GM21381 (cell line): ENCODE measurements around the gene SSH2.
"Not testable (repeated sequence)": the region's sequence is repeated elsewhere in the genome, so short reads cannot be mapped to it uniquely, and the experiment has no call there.

ENCODE experiments used
- ATAC-seq: cut with Tn5 transposase; IDR thresholded peaks from one replicate; pipeline ENCODE4 v1.9.1; 2021; ENCODE audit warnings: mild to moderate bottlenecking, moderate library complexity; ENCODE audit not compliant: unreplicated experiment

Gene SSH2

DNA sequence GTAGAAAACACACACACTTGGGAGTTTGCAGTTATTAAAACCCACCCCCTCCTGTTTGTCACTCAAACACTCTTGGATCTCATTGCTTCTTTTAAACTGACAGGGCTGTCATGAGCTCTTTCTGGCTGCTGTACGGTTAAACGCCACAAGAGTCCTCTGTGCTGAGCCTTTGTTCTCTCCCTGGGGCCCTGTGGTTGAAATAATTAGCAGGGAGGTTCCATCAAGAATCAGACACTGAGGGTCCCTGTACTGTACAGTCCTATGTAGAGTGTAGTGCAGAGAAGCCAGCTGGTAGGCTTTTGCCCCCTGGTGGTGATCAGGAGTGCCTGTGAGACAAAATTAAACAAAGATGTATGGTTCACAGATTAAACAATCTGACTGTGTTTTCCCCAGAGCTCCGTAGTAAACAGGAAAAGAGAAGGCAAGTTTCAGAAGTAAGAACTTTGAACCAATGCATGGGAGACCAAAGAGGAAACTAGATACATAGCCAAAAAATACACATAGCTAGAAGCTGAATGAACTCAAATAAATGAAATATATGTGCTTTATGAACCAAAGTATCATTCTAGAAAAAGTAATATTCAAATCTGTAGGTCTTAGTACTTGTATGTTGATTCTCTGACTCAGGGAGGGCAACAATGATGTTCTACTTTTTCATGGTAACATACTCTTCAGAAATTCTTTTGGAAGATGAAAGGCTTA is 1.4 kb upstream of the SSH2 start:
- ATAC-seq: peak; percentile 44

DNA sequence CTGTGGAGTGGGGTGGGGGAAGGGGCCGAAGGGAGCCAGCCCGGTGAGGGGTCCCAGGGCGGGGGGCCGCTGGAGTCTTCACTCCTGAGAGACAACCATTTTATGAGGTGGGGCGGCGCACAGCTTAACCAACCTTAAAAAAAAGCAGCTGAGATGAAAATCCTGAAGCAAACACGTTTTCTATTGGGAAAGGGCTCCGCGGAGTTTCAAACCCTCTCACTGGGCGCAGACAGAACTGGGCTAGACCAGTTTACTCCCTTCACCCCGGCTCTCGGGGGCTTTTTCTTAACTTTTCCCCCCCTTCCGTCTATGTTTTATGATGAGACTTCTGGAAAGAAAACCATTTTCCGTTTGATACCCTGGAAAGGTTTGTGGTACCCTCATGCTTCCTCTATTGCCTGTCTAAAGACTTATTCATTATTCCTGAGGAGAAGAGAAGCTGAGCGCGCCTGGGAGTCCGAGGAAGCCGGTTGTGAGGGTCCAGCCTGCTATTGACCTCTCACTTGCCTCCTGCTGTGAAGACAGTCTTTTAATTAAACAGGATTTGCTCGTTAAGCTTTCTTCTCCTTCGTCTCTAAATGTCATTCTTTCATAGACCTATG is 482 bp upstream of the SSH2 start:
- ATAC-seq: no peak

DNA sequence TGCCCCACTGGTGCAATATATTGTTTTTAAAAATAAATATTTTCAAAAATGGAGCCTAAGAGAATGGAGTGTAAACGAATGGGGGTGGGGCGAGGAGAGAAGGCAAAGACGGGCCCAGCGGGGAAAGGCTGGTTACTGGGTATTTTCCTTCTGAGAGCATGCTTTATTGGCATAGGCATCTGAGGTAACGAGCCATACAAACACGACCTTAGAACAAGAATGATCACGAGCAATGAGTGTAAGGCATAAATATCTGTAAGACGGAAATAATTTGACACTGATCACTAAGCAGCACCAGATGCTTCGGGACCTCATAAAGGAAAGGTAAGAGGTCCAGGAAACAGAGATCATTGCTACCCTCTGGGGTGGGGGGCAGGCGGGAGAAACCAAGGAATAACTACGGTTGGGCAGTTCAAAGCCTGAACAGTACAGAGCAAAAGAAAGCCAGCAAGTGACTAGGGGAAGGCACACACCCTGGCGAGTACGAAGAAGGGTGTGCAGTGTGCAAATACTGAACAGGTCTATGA is 959 bp downstream of the SSH2 start:
- no peak for ATAC-seq

DNA sequence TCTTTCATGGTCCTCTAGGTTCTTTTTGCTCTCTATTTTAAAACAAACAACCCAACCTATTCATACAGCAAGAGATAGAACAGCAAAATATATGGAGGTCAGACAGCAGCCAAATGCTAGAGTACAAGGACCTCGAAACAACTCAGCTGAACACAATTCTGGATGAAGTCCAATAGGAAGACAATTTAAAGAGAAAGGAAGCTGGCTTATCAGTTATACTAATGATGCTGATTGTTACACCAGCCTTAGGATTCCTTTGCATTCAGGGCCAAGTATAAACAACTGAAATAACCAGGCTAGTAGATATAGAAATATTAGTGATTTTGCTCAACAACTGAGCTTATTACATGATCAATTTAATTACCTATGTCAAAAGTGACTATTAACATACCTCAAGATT is 2.5 kb downstream of the SSH2 start:
- no peak for ATAC-seq

DNA sequence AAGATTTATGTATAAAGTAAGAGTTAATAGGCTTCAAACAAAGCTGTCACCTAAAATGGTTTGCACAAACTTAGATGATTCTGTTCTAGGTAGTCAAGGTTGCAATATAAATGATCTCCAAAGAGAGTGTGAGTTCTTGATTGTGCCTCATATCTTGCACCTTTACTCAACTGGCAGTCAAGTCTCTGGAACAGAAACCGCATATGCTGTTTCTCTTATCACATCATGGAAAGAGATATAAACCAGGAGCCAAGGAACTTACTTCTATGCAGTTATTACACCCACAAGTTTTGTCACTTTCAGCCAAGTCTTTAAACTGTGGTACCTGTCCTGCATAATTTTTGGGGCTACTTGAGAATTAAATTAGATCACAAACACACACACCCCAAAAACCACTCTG is 5.2 kb downstream of the SSH2 start:
- no peak for ATAC-seq

DNA sequence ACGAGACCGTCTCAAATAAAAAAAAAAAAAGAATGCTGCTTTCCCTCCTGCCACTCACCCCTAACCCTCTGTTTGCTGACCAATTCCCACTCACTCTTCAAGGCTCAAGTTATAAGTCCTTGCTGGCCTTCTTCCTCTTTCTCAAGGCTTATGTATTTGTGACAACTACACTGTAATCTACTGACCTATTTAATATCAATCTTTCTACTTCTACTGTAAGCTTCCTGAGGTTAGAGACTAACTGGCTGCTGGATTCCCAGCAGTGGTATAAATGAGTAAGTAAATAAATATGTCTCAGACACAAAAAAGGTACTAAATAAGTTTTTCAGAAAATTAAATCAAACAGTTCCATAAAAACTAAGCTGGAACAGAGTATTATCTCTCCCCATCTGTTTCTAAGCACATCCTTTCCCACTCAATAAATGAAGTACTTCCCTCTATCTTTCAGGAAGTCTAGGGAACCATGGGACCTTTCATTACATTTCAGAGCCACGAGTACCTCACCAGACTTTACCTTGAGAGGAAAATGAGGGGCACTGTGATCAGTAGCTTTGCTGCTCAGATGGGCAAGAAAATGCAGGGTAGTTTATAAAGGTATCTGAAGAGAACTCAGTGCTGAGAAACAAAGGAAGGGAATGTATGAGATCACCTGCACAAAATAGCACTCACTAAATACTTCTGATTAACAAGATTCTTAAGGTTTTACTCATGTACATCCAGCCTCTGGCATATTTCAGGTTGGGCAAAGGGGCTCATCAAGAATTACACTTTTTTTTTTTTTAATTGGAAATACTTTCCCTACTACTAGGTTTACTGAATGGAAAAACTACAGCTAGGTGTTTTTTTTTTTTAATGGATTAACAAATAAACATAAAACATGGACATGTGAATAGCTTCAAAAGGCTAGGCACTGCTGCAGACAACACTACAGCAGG is 10.8 kb downstream of the SSH2 start:
- ATAC-seq: no peak

DNA sequence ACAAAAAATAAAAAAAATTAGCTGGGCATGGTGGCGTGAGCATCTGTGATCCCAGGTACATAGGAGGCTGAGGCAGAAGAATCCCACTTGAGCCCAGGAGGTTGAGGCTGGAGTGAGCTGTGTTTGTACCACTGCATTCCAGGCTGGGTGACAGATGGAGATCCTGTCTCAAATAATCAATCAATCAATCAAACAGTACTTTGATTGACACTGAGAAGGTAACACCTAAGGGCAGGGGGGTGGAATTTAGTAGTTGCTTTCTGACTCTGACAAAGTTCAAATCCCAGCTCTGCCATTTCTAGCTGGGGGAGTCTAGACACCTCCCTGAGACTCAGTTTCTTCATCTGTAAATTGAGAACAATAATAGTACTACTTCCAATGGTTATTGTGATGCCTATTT is 12.0 kb downstream of the SSH2 start:
- ATAC-seq: no peak

DNA sequence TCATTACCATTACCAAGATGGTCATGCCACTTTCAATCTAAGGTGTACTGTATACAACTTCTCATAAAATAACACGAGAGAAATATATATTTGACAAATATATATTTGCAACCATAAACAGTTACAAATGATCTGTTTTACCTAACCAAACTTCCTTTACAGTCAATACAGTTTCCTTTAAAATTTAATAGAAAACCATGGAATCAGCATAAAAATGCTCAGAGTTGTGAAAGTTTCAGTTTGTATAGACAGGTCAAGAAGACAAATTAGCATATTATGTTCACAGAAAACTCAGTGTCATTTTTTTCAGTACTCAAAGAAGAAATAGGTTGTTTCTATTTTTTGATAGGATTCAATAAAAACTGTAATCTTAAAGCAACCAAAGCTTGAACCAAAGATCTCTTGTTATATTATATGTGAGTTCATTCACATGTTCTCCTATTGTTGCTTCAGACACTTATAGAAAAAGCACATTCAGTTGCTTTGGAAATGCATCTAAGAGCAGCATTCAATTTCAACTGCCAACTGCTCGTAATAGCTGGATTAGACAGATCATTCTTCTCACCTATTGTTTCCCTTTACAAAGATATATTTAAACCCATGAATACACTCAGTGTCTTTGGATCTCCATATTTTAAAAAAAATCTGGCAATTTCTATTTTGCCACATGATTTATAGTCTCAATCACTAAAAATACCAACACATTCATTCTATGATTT is 15.1 kb downstream of the SSH2 start:
- ATAC-seq: no peak

DNA sequence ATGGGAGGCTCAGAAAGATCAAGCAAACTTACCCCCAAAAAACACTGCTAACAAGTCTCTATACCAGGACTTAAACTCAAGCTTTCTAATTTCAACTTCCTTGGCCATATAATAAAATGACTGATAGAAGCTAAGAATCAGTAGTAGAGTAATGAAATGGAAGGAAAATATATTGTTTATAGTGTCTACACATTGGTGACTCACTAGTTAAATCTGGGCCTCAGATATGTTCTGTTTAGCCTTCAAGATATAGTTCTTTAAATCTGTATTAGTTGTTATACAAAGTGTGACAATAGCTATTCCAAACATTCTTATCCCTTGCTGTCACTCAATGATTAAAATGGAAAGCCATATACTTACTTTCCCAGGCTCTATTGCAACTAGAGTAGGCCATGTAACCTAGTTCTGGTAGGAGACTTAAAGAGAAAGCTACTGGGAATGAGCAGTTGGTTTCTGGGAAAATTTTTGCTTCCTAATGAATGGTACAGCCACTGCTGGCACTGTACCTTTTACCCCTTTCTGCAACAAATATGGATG is 18.3 kb downstream of the SSH2 start:
- no peak for ATAC-seq

DNA sequence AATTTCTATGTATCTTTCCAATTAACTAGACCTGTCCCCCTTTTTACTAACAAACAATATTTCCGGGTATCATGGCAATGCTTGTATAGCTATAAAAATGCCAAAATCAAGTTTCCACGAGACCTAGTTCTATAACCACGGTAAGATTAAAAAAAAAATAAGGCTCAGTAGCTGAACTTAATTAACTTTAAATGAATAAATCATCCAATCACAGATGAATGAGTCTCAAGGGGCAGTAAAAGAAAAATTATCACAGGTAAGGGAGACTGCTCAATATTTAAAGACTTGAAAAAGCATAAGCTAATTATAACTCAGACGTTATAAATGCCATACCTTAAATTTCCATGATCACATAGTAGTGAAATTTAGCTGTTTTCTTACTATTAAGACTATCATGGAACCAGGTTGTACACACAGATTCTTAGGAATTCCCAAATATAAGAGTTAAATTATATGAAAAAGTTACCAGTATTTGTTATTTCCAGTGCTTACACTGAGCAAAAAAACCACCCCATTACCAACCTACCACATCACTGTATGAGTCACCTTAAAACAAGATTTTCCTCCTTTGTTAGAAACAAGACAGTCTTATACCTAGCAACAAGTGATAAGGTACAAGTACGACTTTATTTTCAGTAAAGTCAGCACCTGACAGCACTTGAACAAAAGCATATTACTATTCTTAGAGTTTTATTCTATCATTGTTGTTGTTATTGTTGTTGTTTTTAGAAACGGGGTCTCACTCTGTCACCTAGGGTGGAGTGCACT is 20.6 kb downstream of the SSH2 start:
- ATAC-seq: no peak

DNA sequence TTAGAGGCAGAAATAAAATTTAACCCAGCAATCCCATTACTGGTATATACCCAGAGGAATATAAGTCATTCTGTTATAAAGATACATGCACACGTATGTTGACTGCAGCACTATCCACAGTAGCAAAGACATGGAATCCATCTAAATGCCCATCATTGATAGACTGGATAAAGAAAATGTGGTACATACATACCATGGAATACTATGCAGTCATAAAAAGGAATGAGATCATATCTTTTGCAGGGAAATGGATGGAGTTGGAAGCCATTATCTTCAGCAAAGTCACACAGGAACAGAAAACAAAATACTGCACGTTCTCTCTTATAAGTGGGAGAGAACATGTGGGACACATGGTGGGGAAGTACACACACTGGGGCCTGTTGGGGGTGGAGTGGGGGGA is 23.1 kb downstream of the SSH2 start:
- ATAC-seq: no peak

DNA sequence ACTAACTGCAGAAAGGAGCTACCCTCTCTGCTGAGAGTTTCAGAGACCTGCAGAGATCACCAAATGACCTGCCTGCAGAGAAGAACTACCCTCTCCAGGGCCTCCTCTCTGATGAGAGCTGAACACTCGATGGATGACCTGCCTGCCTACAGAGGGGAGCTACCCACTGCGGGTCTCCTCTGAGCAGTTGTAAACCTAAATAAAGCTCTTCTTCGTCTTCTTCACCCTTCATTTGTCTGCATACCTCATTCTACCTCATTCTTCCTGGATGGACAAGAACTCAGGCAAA is 24.2 kb downstream of the SSH2 start:
- ATAC-seq: no peak

DNA sequence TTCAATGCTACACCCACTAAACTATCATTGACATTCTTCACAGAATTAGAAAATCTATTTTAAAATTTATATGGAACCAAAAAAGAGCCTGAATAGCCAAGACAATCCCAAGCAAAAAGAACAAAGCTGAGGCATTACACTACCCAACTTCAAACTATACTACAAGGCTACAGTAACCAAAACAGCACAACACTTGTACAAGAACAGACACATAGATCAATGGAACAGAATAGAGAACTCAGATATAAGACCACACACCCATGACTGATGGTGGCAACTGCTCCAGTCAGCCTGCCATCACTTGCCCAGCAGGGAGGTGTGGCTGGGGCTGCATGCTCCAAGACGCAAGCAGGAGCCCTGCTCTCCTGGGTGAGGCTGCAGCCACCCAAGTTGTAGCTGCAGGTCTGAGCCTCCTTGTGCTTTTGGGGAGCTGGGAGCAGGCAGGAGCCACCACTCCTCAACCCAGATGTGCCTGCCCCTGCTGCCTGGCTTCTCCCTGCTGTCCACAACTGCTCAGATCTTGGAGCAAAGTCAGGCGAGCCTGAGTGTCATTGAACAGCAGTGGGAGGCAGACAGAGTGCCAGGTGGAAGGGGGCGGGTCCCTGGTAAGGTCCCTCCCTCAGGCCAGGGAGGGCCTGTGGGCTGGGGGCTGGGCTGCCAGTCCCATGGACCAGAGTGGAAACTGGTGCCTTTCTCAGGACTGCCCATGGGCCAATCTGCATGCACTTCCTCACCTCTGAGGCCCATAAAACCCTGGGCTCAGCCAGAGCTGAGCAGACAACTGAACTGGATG is 24.7 kb downstream of the SSH2 start:
- ATAC-seq: no peak

DNA sequence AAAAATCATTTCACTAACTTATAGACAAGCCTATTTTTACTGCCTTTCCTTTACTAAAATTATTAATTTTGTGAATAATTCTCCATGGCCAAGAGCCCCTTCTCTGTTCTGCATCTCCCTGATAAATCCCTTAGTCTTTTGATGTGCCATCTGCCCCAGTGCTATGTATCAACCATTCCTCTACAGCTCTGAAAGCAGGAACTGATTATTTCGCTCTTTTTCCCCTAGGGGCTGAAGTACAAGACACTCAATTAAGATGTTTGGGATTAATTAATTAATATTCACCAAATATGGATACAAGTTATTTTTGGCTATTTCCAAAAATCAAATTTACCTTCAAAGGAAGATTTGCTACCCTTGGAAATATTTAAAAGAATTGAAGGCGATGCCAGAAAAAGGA is 26.6 kb downstream of the SSH2 start:
- no peak for ATAC-seq

DNA sequence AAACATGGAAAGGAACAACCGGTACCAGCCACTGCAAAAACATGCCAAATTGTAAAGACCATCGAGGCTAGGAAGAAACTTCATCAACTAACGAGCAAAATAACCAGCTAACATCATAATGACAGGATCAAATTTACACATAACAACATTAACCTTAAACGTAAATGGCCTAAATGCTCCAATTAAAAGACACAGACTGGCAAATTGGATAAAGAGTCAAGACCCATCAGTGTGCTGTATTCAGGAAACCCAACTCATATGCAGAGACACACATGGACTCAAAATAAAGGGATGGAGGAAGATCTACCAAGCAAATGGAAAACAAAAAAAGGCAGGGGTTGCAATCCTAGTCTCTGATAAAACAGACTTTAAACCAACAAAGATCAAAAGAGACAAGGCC is 32.9 kb downstream of the SSH2 start:
- ATAC-seq: not testable (repeated sequence)

DNA sequence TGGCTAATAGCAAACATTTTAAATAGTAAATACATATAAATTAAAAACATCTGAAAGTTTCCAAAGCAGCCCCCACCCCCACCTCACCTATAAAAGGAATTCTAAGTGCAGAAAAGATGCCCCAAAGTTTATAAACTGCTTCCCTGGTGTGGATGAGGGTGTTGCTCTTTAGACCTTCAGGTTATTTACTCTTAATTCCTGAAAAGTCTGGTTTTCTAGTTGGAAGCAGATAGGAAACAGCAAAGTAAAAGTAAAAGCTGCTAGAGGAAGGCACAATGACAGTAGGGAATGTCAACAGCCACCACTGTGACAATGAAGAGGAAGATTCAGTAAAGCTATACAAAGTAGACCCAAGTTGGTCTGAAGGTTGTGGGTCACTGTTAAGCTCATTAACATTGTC is 37.8 kb downstream of the SSH2 start:
- no peak for ATAC-seq

DNA sequence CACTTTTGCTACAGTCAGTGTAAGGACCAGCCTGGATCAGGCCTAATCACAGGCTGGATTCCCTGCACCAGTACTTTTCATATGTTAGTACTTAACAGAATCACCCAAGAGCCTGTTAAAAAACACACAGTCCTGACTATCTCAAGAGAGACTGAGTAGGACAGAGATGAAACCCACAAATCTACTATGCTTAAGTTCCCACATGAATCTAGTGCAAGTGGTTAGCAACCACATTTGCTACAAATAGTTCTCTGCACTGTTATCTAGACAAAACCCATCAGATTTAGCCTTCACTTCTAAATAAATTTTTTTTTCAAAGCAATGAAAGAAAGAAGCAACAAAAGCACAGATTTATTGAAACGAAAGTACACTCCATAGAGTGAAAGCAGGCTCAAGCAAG is 38.9 kb downstream of the SSH2 start:
- ATAC-seq: no peak

DNA sequence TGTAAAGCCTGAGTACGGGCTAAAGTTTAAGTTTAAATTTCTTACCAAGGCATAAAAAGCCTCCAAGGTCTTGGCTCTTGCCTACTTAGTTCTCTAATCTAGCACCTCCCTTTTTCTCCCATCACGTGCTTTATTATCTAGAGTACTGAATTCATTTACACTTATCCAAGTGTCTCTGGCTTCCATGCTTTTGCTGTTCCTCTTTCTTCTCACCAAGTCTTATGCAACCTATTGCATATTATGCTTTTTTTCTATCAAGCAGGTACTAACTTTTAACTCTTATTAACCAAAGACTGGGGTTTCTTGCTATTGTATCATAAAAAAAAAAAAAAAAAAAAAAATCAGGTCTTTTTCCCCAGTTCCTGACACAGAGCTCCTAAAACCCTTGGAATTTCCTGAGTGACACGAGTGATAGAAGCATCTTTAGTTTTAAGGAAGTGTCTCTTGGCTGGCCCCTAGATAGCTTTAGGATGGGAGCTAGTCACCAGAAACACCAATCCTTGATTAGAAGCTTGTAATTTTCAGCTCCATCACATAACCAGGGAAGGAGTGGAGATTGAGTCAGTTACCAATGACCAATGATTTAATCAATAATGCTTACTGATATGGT is 44.9 kb downstream of the SSH2 start:
- no peak for ATAC-seq

DNA sequence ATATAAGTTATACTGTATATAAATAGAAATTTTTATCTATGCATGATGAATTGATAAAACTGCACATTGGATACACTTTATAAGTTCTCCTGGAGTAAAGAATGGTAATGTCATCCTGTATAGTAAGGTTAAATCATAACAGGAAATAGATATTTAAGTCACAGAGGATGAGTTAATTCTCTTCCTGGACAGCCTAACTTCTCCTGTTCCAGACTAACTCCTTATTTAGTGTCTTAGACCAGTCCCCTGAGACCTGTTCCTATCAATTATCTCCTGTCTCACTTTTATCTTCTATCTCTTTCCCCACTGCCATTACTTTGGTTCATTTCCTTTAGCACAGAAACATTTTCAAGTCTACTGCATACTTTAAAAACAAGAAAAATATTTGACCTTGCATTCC is 46.5 kb downstream of the SSH2 start:
- ATAC-seq: no peak
